SU-DHL-6 (cell line): Measurements from ENCODE around the gene PTCH2.

ENCODE experiments used
- CTCF ChIP-seq: fragments of 200-600 bp; sonication (generic); IDR thresholded peaks from one replicate; pipeline ENCODE4 v1.5.1; 2017; ENCODE audit warnings: antibody characterized with exemption, mild to moderate bottlenecking, low read length, moderate library complexity; ENCODE audit not compliant: insufficient read depth, poor library complexity, severe bottlenecking
- EZH2phosphoT487 ChIP-seq: fragments of 200-600 bp; sonication (generic), shearing (Covaris generic); conservative IDR thresholded peaks from 2 replicates; pipeline ENCODE4 v1.6.1; 2018; ENCODE audit warnings: mild to moderate bottlenecking, antibody characterized with exemption, low read length, moderate library complexity, mixed read lengths

GRCh38 chr1:44831516-44831915 is 11.5 kb downstream of the PTCH2 start:
- TF ChIP-seq EZH2phosphoT487 (no peak), CTCF (no peak)
